H1 (cell line): ENCODE data around the gene LRRC19. TPM values are rescaled to one million over a fixed set of nuclear protein-coding genes. Genes with fewer than 3 reads are reported as not detected.

Source experiments
- ASH2L ChIP-seq: fragments of 200-600, 300-600 bp; sonication (generic); IDR thresholded peaks from one replicate; pipeline ENCODE4 v1.7.1; 2017; ENCODE audit warnings: low read length
- KDM1A ChIP-seq: fragments of 200-600, 300-600 bp; sonication (generic); IDR thresholded peaks from 2 replicates; pipeline ENCODE4 v1.7.1; 2016; ENCODE audit warnings: mild to moderate bottlenecking, low read length, borderline replicate concordance
- SAP30 ChIP-seq: fragments of 300-600 bp; sonication (generic); IDR thresholded peaks from 2 replicates; pipeline ENCODE4 v1.7.1; 2012; ENCODE audit warnings: low read length, moderate library complexity, mild to moderate bottlenecking, inconsistent platforms; ENCODE audit not compliant: insufficient read depth, insufficient replicate concordance
- TAF1 ChIP-seq: IDR thresholded peaks from 2 replicates; pipeline ENCODE4 v1.6.1; 2011; ENCODE audit warnings: mild to moderate bottlenecking, low read depth, low read length
- polyA plus RNA-seq, 7 experiments: library from polyadenylated mRNA; depleted of rRNA in 3 of 7; stranded (reverse) in 5 of 7; unstranded in 2 of 7; fragments of >200 nt in 5 of 7; fragments of 200-250 nt in 2 of 7; gene quantifications; 1 replicate in 5 of 7; 2 replicates in 1 of 7; 4 replicates in 1 of 7; pipeline versions ENCODE4 v1.2.1 to v1.2.3, GENCODE V29; 2011 to 2013; ENCODE audit warnings: missing spikeins in 2 of 7, mixed read lengths in 2 of 7
- total RNA-seq: library from RNA; stranded (reverse); fragmentation: NEBNext Ultra II Directional; extraction: Animal tissue kit (Norgen Biotek cat#: 25700); gene quantifications from 2 replicates; pipeline ENCODE4 v1.2.1, GENCODE V29; 2021

The LRRC19 gene
- total and polyA plus RNA-seq, 2 of the 8 experiments (the other 6 are each of a cell fraction or from before 2014, with no cell fraction given), result not detected

DNA sequence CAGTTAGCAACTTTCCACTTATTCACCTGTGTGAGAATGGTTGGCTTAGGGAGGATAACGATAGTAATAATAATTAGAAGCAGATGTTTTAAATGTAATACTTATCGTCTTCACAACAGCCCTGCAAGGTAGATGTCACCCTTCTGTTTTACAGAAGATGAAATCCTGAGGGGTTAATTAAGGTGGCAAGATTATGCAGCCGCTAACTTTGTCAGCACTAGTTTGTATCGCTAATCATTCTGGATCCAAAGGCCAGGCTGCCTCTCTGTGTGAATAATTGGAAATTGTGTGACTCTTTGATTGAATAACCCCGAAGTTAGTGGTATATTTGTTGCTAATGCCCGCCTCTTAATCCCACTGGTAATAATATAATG lies 48.6 kb downstream of the LRRC19 start (continued):
- TF ChIP-seq SAP30 (no peak), TAF1 (no peak), ASH2L (no peak), KDM1A (no peak)
